Activated CD8-positive, alpha-beta T cell treated with anti-CD3 and anti-CD28 coated beads, Interleukin-2, amount 10 ng/mL, durations not matched to agents 7 days and 5 days (primary cell): ENCODE measurements around the gene ERO1A. TPM values are rescaled to one million over a fixed set of nuclear protein-coding genes. Genes with fewer than 3 reads are reported as not detected.
"Not testable (repeated sequence)": the region's sequence is repeated elsewhere in the genome, so short reads cannot be mapped to it uniquely, and the experiment has no call there.

Experiments used
- ATAC-seq: fragments of 150-1000 bp; cut with Tn5 transposase; one replicate; pipeline ENCODE4 v1.10.0; 2021; ENCODE audit warnings: moderate library complexity
- CTCF ChIA-PET: fragments of 350-600 bp; sonication (Branson Sonifier 250); formaldehyde crosslinking; loops from one replicate; lab custom pipeline; 2021; ENCODE audit warnings: antibody characterized with exemption; lab: Charles Lee
- POLR2A ChIA-PET: fragments of 350-600 bp; sonication (Branson Sonifier 250); formaldehyde crosslinking; loops from one replicate; lab custom pipeline; 2021; ENCODE audit warnings: antibody characterized with exemption; lab: Charles Lee
- DNase-seq: peaks from one replicate; pipeline ENCODE4 v3.0.0-alpha.2; 2020
- H3K27ac Mint-ChIP-seq: one replicate; pipeline ENCODE4 v1.8.0; 2021; ENCODE audit warnings: mild to moderate bottlenecking, mixed read lengths
- H3K27me3 Mint-ChIP-seq: one replicate; pipeline ENCODE4 v1.8.0; 2021; ENCODE audit warnings: low read depth, mixed read lengths
- H3K36me3 Mint-ChIP-seq: one replicate; pipeline ENCODE4 v1.8.0; 2021; ENCODE audit warnings: low read depth, mixed read lengths
- H3K4me1 Mint-ChIP-seq: one replicate; pipeline ENCODE4 v1.8.0; 2021; ENCODE audit warnings: low read depth, mixed read lengths
- H3K4me3 Mint-ChIP-seq: one replicate; pipeline ENCODE4 v1.8.0; 2021; ENCODE audit warnings: mild to moderate bottlenecking, mixed read lengths
- H3K9me3 Mint-ChIP-seq: one replicate; pipeline ENCODE4 v1.8.0; 2022; ENCODE audit warnings: mixed read lengths; ENCODE audit not compliant: insufficient read depth
- total RNA-seq, 2 experiments: library from RNA; stranded (reverse); gene quantifications; one replicate each; pipeline ENCODE4 v1.2.3, GENCODE V29; 2021

ERO1A gene
- total RNA-seq, 2 experiments from 2014 or later, result 198 to 200 TPM

GRCh38 chr14:52727509-52727908 lies 32.2 kb upstream of the ERO1A start:
- H3K36me3 Mint-ChIP-seq, result peaks cover 49% of the 10 kb centered on the region
- peaks cover 23% of the 10 kb centered on the region for H3K4me1 Mint-ChIP-seq
- ATAC-seq, H3K4me3 Mint-ChIP-seq, H3K9me3 Mint-ChIP-seq, POLR2A ChIA-PET, DNase-seq, H3K27ac Mint-ChIP-seq, H3K27me3 Mint-ChIP-seq: not testable (repeated sequence)
- CTCF ChIA-PET, result interaction anchor here (1.1 kb wide), 1 partner anchor 46 kb away, joined by 4 read pairs; no protein-coding TSS in a partner anchor

- ChIA-PET CTCF (interaction anchor here (1.0 to 3.8 kb wide), 5 partner anchors 13 to 66 kb away, joined by 3 to 13 read pairs (median 4); no protein-coding TSS in a partner anchor), POLR2A (no interaction called here)
- DNase-seq (no peak), ATAC-seq (no peak)
- Mint-ChIP-seq H3K36me3 (peaks cover 50% of the 10 kb centered on the region), H3K9me3 (no peaks in the 10 kb centered on the region), H3K27me3 (no peaks in the 10 kb centered on the region), H3K4me1 (peaks cover 10% of the 10 kb centered on the region), H3K27ac (no peak overlapping the region), H3K4me3 (no peak overlapping the region)
Observed at GRCh38 chr14:52724360-52724644, 28.9 kb upstream of the ERO1A start.

- H3K27me3 Mint-ChIP-seq, result no peaks in the 10 kb centered on the region
- no peak overlapping the region for H3K4me3 Mint-ChIP-seq
- no peaks in the 10 kb centered on the region for H3K9me3 Mint-ChIP-seq
- ATAC-seq, result no peak
- no peak overlapping the region for H3K27ac Mint-ChIP-seq
- DNase-seq, result no peak
- POLR2A ChIA-PET, result interaction anchor here (1.0 to 2.0 kb wide), 3 partner anchors 16 to 28 kb away, joined by 3 to 7 read pairs (median 5); partner anchors contain the start of genes ERO1A and PSMC6
- CTCF ChIA-PET, result interaction anchor here (1.1 to 3.8 kb wide), 4 partner anchors 12 to 50 kb away, joined by 4 to 13 read pairs (median 4); no protein-coding TSS in a partner anchor
- peaks cover 7% of the 10 kb centered on the region for H3K4me1 Mint-ChIP-seq
- H3K36me3 Mint-ChIP-seq, result peaks cover 54% of the 10 kb centered on the region
Observed at GRCh38 chr14:52723514-52724359, 28.4 kb upstream of the ERO1A start.

- H3K4me3 Mint-ChIP-seq, result no peak overlapping the region
- peaks cover 68% of the 10 kb centered on the region for H3K36me3 Mint-ChIP-seq
- H3K27me3 Mint-ChIP-seq, result no peaks in the 10 kb centered on the region
- ATAC-seq (no peak), DNase-seq (no peak)
- H3K9me3 Mint-ChIP-seq, result no peaks in the 10 kb centered on the region
- no peak overlapping the region for H3K27ac Mint-ChIP-seq
- ChIA-PET POLR2A (interaction anchor here (1.1 to 1.2 kb wide), 2 partner anchors 9 to 20 kb away, joined by 3 read pairs; partner anchors contain the start of gene PSMC6), CTCF (interaction anchor here (1.0 kb wide), 1 partner anchor 26 kb away, joined by 3 read pairs; no protein-coding TSS in a partner anchor)
- H3K4me1 Mint-ChIP-seq, result peaks cover 3% of the 10 kb centered on the region
Observed at GRCh38 chr14:52716155-52716554, 20.8 kb upstream of the ERO1A start.

- DNase-seq (no peak), ATAC-seq (no peak)
- H3K27ac Mint-ChIP-seq, result no peak overlapping the region
- ChIA-PET POLR2A (interaction anchor here (0.6 to 1.4 kb wide), 5 partner anchors 15 to 158 kb away, joined by 3 to 7 read pairs (median 3); partner anchors contain the start of genes ERO1A and STYX), CTCF (interaction anchor here (1.1 to 2.1 kb wide), 3 partner anchors 11 to 20 kb away, joined by 3 to 13 read pairs (median 5); no protein-coding TSS in a partner anchor)
- peaks cover 35% of the 10 kb centered on the region for H3K4me1 Mint-ChIP-seq
- peaks cover 71% of the 10 kb centered on the region for H3K36me3 Mint-ChIP-seq
- H3K4me3 Mint-ChIP-seq, result no peak overlapping the region
- H3K9me3 Mint-ChIP-seq, result no peaks in the 10 kb centered on the region
- no peaks in the 10 kb centered on the region for H3K27me3 Mint-ChIP-seq
Observed at GRCh38 chr14:52711666-52712065, 16.3 kb upstream of the ERO1A start.

- POLR2A ChIA-PET, result interaction anchor here (0.6 to 2.7 kb wide), 9 partner anchors 9 to 153 kb away, joined by 3 to 29 read pairs (median 5); partner anchors contain the start of gene ERO1A
- no peaks in the 10 kb centered on the region for H3K27me3 Mint-ChIP-seq
- H3K36me3 Mint-ChIP-seq, result peaks cover 34% of the 10 kb centered on the region
- H3K27ac Mint-ChIP-seq, result peak within 1 kb of the TSS; percentile 94
- H3K4me3 Mint-ChIP-seq, result peak within 1 kb of the TSS; percentile 96
- H3K9me3 Mint-ChIP-seq, result no peaks in the 10 kb centered on the region
- ATAC-seq (peak; percentile 96), DNase-seq (peak; percentile 97)
- CTCF ChIA-PET, result interaction anchor here (0.6 to 1.0 kb wide), 3 partner anchors 10 to 345 kb away, joined by 3 read pairs; partner anchors contain the start of genes GPR137C and TXNDC16
- peaks cover 48% of the 10 kb centered on the region for H3K4me1 Mint-ChIP-seq
Observed at GRCh38 chr14:52706724-52707706, 11.7 kb upstream of the ERO1A start, which contains the start of gene PSMC6. TSS of gene PSMC6 (plus strand) at chr14:52707200. CDS start at chr14:52707220, 20 bp downstream.

GRCh38 chr14:52706286-52706685 lies 10.9 kb upstream of the ERO1A start:
- ATAC-seq (peak; percentile 45), DNase-seq (peak; percentile 65)
- H3K36me3 Mint-ChIP-seq, result peaks cover 27% of the 10 kb centered on the region
- H3K9me3 Mint-ChIP-seq, result no peaks in the 10 kb centered on the region
- H3K27me3 Mint-ChIP-seq, result no peaks in the 10 kb centered on the region
- POLR2A ChIA-PET, result interaction anchor here (0.9 to 2.7 kb wide), 4 partner anchors 9 to 152 kb away, joined by 3 to 29 read pairs (median 8); partner anchors contain the start of gene ERO1A
- CTCF ChIA-PET, result interaction anchor here (1.0 kb wide), 1 partner anchor 154 kb away, joined by 3 read pairs; the partner anchor contains the start of genes GPR137C and TXNDC16
- peaks cover 48% of the 10 kb centered on the region for H3K4me1 Mint-ChIP-seq
- peak overlapping the region; percentile 96 for H3K4me3 Mint-ChIP-seq
- peak overlapping the region; percentile 94 for H3K27ac Mint-ChIP-seq

- no peaks in the 10 kb centered on the region for H3K27me3 Mint-ChIP-seq
- no peak for ATAC-seq
- no peak overlapping the region for H3K27ac Mint-ChIP-seq
- no peak for DNase-seq
- ChIA-PET CTCF (no interaction called here), POLR2A (interaction anchor here (1.1 to 1.2 kb wide), 2 partner anchors 8 to 12 kb away, joined by 5 to 7 read pairs; partner anchors contain the start of gene ERO1A)
- H3K4me3 Mint-ChIP-seq, result no peak overlapping the region
- no peaks in the 10 kb centered on the region for H3K9me3 Mint-ChIP-seq
- H3K36me3 Mint-ChIP-seq, result peaks cover 8% of the 10 kb centered on the region
- H3K4me1 Mint-ChIP-seq, result peaks cover 26% of the 10 kb centered on the region
Observed at GRCh38 chr14:52703664-52704063, 8.3 kb upstream of the ERO1A start.

- peaks cover 4% of the 10 kb centered on the region for H3K36me3 Mint-ChIP-seq
- H3K27me3 Mint-ChIP-seq, result no peaks in the 10 kb centered on the region
- CTCF ChIA-PET, result no interaction called here
- peaks cover 22% of the 10 kb centered on the region for H3K4me1 Mint-ChIP-seq
- ATAC-seq (no peak), DNase-seq (no peak)
- no peak overlapping the region for H3K4me3 Mint-ChIP-seq
- no peaks in the 10 kb centered on the region for H3K9me3 Mint-ChIP-seq
- no peak overlapping the region for H3K27ac Mint-ChIP-seq
- POLR2A ChIA-PET, result no interaction called here
Observed at GRCh38 chr14:52703225-52703624, 7.9 kb upstream of the ERO1A start.

- H3K27me3 Mint-ChIP-seq, result no peaks in the 10 kb centered on the region
- ChIA-PET CTCF (interaction anchor here (1.5 kb wide), 1 partner anchor 28 kb away, joined by 3 read pairs; no protein-coding TSS in a partner anchor), POLR2A (interaction anchor here (1.3 kb wide), 1 partner anchor 9 kb away, joined by 3 read pairs; no protein-coding TSS in a partner anchor)
- H3K27ac Mint-ChIP-seq, result no peak overlapping the region
- DNase-seq, result no peak
- ATAC-seq, result no peak
- no peaks in the 10 kb centered on the region for H3K9me3 Mint-ChIP-seq
- no peak overlapping the region for H3K4me3 Mint-ChIP-seq
- H3K36me3 Mint-ChIP-seq, result no peaks in the 10 kb centered on the region
- peaks cover 14% of the 10 kb centered on the region for H3K4me1 Mint-ChIP-seq
Observed at GRCh38 chr14:52701223-52701622, 5.9 kb upstream of the ERO1A start.
